Fibroblast of upper back skin (primary cell): ENCODE results near the gene HAPLN1.

Source experiments
- DNase-seq: peaks from one replicate; pipeline ENCODE4 v3.0.0-alpha.2; 2013

The HAPLN1 gene

GRCh38 chr5:83633285-83633684 lies 87.4 kb downstream of the HAPLN1 start:
- no peak for DNase-seq

GRCh38 chr5:83632874-83633273 lies 87.8 kb downstream of the HAPLN1 start:
- DNase-seq: peak; percentile 50

GRCh38 chr5:83628360-83628759 lies 92.3 kb downstream of the HAPLN1 start:
- peak; percentile 16 for DNase-seq

- DNase-seq: no peak
Observed at GRCh38 chr5:83614841-83615240, 105.8 kb downstream of the HAPLN1 start.

DNA sequence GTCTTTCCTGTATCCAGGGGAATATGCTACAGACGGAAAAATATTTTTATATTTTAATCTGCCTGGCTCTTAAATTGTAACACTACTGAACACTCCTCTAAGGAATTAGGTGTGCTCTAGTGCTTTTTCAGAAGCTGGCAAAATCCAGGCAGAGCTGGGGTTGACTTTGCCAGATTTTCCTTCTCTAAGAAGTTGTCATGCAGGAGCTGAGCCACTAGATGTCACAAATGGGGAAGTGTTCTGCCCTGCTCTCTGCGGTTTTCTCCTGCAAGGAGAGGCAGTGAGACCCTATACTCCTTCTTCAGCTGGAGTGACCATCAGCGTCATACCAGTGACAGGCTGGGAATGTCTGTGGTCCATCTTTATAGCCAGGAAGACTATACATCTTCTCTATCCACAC lies 112.5 kb downstream of the HAPLN1 start:
- DNase-seq: peak; percentile 58

DNA sequence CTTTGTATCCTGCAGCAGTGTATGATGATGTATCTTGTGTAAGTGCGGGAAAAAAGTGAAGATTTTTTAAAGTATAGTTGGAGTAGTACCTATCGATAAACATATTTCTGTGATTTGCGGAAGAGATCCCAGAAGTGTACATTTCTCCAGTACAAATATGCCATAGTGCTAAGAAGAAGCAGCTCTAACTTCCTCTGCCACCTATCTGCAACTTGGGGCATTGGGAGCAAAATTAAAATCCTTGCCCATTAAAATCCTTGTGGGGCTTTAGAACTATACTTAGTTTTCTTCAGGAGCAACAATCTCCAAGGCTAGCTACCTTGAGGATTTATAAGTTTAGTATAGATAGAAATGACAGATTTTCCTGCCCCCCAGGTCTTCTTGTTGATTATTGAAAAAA lies 125.4 kb downstream of the HAPLN1 start:
- no peak for DNase-seq

- no peak for DNase-seq
Observed at GRCh38 chr5:83590966-83591365, 129.7 kb downstream of the HAPLN1 start.

- DNase-seq: no peak
Observed at GRCh38 chr5:83589786-83590185, 130.9 kb downstream of the HAPLN1 start.
